Measurements from ENCODE around the gene ADAMTS4.

ADAMTS4 gene

DNA sequence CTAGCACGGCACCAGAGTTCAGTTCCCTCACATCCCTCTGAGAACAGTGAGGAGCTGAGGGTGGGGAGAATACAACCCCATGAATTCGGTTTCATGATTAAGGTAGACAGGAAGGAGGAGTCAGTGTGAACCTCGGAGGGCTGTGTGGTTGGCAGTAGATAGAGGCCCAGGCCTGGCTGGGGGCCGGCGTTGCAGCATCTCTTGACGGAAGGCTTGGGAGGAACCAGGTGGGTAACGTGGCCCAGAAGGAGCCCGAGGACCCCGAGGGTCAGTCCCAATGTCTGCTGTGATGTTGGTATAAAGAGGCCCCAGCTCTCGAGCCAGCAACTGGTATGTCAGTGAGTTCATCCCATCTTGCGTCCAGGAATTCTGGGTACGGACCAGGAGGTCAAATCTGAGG, 27.2 kb downstream of the ADAMTS4 start:
- DNase-seq = no peak

DNA sequence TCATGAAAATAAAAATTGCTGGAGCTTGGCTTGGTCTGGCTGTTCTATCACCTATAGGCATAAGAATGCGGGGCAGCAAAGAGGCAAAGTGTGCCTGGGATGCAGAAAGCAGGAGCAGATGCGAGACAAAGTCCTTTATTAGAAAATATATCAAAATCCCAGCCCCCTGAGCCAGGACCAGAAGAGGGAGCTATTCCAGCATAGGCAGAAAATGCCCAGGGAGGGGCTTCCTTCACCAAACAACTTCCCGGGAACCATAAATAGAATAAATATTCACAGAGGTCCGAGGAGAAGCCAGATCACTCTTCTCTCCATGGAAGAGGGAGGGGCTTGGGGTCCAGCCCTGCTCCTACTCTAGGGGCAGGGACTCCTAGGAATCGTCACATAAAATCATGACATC, 27.7 kb downstream of the ADAMTS4 start:
- DNase-seq = no peak

DNA sequence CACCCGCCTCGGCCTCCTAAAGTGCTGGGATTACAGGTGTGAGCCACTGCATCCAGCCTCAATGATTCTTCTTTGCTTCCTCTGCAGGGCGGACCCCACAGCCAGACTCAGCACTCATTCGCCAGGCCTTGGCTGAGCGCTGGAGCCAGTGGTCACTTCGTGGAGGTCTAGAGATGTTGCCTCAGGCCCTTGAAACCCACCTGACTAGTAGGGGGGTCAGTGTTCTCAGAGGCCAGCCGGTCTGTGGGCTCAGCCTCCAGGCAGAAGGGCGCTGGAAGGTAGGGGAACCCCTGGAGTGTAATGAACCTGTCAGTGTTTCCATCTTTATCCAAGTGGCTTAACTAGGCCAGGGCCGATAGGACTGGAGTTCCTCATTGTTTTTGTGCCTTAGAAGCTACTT, 29.9 kb downstream of the ADAMTS4 start:
- no peak for DNase-seq

DNA sequence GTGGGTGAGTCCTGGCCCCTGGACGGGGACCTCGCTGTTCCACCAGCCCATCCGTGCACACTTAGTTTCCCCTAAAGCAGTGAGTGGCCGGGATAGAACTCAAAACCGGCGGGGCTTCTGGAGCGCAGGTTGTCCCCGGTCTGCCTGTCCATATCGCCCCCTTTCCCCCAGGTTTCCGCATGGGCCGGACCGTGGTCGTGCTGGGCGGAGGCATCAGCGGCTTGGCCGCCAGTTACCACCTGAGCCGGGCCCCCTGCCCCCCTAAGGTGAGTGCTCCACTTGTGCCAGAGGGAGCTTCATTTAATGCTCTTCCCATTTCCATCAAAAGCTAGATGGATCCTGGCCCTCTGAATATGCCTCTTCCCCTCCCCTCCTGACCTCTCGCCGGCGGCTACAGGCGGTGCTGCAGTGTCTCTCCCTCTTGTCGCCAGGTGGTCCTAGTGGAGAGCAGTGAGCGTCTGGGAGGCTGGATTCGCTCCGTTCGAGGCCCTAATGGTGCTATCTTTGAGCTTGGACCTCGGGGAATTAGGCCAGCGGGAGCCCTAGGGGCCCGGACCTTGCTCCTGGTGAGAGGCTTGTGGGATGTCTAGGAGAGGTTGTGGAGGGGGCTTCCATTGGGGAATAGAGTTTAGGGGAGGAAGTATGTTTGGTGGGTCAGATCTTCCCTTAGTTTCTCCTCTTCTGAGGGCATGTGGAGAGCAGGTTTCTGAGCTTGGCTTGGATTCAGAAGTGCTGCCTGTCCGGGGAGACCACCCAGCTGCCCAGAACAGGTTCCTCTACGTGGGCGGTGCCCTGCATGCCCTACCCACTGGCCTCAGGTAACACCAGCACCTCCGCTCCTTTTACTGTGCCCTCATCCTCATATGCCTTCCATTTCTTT, 31.9 kb downstream of the ADAMTS4 start:
- peak; percentile 2 for DNase-seq

DNA sequence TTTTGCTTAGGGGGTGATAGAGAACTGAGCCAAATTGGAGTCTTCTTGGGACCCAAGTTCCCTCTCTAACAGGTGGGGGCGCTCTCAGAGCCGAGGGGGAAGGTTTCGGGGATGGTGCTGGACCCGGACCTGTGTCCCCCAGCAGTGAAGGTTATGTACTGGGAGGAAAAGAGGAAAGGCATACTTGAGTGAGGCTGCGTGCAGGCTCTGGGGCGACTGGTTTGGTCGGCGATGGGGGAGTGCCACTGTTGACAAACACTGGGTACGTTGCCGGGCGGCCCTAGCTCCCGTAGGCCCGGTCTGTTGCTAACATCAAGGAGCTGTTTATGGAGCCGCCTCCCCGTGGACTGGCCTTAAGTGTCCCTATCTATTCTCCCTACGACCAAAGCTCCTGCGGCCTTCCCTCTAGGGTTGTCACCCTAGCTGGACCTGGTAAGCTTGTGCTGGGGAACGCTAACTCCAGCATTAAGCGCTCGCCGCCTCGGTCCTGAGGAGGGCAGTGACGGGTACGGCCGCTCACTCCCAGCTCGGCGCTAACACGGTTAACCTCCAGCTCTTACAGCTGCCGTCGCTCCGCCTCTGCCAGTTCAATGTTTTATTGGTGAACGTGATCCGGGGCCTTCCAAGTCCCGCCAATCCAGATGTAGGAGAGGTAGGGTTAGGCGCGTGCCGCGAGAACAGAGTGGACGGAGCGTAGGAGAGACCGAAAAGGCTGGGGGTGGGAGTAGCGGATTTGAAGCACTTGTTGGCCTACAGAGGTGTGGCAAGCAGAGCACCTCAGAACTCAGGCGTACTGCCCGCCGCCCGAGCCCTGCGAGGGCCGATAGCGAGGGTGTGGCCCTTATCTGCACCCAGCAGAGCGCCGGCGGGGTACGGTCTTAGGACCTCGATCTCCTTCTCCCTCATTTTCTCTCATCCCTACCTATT, 32.8 kb downstream of the ADAMTS4 start, which contains the start of gene PPOX:
PPOX (plus strand) TSS at position 685 of the 927 bp plus-strand sequence. CDS start 422 bp downstream, outside the sequence.
- DNase-seq = peak; percentile 97

DNA sequence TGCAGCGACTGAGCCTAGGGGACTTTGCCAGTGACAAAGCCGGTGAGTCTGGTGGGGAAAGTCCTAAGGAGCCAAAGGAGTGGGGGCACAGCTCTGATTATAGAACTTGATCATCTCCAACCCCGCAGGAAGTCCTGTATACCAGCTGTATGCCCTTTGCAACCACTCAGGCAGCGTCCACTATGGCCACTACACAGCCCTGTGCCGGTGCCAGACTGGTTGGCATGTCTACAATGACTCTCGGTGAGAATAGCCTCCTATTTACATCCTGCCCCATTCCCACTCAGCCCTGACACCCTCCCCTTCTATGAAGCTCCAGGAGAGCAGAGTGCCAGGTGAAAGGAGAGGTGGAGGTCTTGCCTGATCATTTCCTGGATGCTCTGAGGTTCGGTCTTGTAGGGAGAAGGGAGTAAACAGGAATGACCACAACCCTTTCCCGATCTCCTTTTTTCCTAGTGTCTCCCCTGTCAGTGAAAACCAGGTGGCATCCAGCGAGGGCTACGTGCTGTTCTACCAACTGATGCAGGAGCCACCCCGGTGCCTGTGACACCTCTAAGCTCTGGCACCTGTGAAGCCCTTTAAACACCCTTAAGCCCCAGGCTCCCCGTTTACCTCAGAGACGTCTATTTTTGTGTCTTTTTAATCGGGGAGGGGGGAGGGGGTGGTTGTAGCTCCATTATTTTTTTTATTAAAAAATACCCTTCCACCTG, 33.8 kb downstream of the ADAMTS4 start:
- no peak for DNase-seq

DNA sequence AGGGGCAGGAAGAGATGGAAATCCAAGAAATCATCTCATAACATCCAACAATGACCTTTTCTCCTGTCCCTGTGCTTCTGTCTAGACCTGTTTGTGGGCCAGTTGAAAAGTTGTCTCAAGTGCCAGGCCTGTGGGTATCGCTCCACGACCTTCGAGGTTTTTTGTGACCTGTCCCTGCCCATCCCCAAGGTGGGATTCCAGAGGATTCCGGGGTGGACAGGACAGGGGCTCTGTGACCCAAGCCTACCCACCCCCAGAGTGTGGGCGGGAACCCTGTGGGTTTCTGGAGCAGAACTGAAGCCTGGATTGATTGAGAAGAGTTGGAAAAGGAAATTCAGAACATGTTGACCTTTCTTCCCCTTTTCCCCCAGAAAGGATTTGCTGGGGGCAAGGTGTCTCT, 35.1 kb downstream of the ADAMTS4 start:
- DNase-seq = no peak

DNA sequence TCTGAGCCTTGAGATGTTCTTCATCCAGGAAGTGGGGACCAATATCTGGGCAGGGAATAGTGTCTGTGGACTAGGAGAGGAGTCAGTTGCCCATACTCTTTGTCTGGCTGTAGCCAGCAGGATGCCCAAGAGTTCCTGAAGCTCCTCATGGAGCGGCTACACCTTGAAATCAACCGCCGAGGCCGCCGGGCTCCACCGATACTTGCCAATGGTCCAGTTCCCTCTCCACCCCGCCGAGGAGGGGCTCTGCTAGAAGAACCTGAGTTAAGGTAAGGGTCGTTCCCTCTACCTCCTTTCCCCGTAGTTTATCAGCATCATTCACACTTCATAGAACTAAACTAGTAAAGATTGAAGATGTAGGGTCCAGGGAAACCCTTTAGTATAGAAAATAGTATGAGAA, 36.0 kb downstream of the ADAMTS4 start:
- no peak for DNase-seq

DNA sequence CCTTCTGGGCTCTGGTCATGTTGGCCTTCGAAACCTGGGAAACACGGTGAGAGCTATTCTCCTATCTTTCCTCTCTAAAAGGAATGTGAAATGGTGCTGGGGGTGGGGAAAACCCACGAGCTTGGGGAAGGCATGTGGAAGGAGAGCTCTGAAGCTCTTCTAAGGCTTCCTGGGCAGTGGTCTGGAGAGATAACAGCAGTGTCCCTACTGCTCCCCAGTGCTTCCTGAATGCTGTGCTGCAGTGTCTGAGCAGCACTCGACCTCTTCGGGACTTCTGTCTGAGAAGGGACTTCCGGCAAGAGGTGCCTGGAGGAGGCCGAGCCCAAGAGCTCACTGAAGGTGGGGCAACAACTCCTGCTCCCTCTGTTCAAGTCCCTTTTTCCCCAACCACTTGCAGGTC, 36.8 kb downstream of the ADAMTS4 start:
- DNase-seq = no peak

DNA sequence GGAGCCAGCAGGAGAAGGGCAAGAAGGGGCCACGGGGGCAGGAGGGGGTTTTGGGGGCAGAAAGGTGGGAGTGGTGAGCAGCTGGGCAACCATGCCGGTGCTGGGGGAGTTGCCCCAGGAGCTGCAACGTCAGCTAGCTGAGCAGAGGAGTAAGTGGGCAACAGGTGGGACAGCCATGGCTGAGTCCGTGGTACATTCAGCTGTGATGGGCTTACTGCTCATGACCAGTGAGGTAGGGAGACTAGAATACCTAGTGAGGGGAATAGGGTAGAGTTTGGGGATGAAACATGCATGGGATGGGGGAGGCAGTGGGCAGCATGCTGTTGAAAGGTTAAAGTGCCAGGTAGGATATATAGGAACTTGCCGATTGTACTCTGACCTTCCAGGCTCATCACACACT, 37.2 kb downstream of the ADAMTS4 start:
- DNase-seq = no peak

DNA sequence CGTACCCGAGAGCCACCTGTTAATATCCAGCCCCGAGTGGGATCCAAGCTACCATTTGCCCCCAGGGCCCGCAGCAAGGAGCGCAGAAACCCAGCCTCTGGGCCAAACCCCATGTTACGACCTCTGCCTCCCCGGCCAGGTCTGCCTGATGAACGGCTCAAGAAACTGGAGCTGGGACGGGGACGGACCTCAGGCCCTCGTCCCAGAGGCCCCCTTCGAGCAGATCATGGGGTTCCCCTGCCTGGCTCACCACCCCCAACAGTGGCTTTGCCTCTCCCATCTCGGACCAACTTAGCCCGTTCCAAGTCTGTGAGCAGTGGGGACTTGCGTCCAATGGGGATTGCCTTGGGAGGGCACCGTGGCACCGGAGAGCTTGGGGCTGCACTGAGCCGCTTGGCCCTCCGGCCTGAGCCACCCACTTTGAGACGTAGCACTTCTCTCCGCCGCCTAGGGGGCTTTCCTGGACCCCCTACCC, 38.1 kb downstream of the ADAMTS4 start:
- no peak for DNase-seq

DNA sequence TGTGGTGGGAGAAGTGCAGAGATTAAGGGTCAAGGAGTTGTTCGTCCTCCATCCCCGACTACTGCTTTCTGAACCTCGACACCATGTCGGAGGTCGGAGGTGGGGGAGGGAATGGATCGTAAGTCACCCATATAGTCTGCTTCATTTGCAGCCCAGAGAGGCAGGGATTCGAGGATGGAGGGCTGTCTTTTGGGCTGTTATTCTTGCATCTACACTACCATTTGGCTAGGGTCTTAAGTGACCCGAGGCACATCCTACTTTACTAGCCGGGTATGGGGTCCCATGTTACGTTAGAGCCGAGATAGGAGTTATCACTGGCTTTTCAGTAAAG, 39.0 kb downstream of the ADAMTS4 start:
- no peak for DNase-seq

DNA sequence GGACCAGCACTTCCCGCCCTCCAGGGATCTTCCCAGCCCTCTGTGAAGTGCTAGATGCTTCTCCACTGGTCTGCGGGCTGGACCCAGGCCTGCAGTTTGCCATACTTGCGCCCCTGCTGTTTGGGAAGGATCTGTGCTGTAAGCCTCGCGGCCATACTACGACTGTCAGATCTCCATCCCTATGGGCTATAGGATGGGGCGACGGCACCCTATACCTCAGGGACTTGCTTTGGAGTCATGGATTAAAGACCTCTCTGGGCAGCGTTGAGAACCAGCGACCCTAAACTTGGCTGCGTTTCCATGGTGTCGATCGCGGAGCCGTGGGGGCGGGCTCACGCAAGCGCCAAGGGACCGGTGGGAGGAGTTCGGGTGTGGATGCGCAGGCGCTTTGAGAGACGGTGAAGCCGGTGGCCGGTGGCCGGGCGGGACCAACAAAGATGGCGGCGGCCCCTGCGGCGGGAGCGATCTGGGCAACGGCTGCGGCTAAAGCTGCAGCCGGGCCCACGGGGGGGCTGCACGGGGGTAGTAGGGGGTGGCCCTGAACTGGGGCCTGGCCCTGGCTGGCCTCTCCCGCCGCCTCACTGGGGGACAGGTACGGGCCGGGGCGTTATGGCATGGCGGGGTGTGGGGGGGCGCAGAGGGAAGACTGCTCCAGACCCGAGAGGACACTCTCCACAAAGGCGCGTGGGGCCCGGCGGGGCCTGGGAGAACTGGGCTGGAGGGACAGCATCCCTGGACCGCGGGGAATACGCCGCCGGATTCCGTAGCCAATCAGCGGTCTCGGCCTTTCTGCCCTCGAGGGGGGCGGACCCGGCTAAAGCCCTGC, 39.6 kb downstream of the ADAMTS4 start, which contains the start of gene USP21:
USP21 (plus strand) TSS at position 414 of the 826 bp plus-strand sequence. CDS start 1,141 bp downstream, outside the sequence.
- DNase-seq = peak; percentile 87

DNA sequence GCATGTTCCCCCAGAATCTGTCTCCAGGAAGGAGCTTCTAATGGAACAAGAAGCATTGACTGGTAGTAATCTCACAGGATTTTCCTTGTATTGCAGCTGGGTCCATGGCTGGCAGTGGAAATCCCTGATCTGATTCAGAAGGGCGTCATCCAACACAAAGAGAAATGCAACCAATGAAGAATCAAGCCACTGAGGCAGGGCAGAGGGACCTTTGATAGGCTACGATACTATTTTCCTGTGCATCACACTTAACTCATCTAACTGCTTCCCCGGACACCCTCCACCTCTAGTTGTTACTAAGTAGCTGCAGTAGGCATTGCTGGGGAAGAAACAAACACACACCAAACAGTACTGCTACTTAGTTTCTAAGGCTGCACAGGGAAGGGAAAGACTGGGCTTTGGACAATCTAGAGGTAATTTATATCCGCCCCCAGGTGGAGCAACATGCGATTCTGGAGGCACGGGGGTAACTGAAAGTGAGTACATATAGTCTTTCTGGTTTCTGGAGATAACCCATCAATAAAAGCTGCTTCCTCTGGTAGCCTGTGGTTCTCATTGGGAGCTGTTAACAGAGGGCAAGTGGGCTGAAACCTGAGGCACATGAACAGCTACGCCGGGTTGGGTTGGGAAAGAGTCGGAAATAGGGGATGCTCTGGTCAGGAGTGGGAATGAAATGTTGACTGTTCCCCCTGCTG, 40.4 kb downstream of the ADAMTS4 start:
- no peak for DNase-seq

DNA sequence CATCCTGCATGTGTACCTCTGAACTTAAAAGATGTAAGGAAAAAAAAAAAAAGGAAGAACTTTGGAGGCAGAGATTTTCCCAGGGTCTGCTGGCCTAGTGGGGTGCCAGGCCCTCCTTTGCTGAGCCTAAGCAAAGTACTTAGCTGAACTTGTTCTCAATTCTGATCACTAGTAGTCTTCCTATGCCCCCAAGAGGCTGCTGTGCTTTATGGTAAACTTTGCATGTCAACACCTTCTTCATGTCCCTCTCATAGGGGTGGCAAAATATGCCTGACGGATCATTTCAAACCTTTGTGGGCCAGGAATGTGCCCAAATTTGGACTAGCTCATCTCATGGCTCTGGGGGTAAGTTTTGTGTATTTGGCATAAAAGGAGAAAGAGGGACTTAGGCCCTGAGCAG, 41.0 kb downstream of the ADAMTS4 start:
- no peak for DNase-seq

DNA sequence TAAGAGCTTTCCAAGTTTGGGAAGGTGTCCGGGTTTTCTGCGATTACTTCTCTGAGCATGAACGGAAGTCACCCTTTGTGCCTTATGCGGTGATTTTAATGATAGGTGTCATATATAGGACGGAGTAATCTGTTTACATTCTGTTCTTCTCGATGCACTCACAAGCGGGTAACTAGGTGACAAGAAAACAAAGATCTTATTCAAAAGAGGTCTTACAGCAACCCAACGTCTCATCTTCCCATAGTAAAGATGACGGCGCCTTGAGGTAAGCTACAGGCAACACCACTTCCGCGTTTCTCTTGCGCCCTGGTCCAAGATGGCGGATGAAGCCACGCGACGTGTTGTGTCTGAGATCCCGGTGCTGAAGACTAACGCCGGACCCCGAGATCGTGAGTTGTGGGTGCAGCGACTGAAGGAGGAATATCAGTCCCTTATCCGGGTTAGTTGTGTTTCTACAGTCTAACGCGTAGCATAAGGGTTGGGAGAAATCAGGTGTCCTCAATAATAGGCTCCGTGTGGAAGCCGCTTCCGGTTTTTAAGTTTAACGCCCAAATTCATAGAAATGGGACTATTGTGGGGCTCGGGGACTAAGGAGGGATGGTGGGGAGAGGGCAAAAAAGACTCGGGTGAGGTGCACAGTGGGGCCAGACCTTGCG, 45.0 kb downstream of the ADAMTS4 start, which contains the start of gene UFC1:
UFC1 (plus strand) TSS at position 297 of the 656 bp plus-strand sequence; CDS start at position 317, 20 bp downstream.
- peak; percentile 85 for DNase-seq

DNA sequence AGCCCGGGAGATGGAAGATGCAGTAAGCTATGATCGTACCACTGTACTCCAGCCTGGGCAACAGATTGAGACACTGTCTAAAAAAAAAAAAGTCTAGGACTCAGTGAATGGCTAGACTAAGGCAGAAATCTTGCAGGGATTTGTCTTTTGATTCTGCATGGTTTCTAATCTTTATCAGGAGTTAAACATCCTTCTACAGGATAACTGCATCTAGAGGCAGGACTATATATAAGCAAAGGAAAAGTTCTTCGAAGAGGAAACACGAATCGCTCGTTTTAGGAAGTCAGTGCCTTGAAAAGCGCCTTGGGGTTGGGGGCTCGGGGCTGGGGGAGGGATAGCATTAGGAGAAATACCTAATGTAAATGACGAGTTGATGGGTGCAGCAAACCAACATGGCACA, 45.7 kb downstream of the ADAMTS4 start:
- no peak for DNase-seq

DNA sequence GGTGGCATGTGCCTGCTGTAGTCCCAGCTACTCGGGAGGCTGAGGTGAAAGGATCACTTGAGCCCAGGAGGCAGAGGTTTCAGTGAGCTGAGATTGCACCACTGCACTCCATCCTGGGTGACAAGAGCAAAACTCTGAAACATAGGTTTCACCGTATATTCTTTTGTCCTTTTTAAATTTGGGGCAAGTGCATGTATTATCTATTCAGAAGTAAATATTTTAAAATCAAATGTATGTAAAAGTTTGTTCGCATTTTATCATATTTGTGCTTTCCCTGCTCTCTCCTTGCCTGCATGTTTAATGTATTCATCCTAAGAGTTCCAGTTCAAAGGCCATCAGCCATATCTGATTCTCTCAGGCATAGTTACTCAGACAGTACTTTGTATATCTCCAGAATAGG, 53.0 kb downstream of the ADAMTS4 start:
- no peak for DNase-seq

DNA sequence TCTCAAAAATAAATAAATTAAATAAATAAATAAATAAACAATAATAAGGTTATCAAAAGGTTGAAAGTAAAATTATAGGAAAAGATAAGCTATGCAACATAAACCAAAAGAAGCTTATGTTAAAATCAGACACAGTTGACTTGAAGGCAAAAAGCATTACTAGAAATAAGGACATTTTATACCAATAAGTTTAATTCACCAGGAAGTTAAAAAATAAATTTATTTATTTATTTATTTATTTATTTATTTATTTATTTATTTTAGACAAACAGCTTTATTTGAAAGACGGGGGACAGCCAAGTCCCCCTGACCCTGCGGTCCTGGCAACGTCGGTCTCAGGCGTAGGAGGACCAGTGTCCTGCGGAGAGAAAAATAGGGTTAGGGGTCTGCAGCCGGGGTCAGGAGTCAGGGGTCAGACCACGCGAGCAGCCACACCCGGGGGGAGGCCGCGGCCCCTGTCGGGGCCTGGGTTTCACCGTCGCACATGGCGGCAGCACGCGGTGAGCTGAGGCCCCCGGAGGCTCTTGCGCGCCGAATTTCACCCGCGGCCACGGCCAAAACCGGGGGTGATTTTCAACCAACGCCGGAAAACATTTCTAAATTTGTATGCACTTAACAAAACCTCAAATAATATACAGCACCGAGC, 58.0 kb downstream of the ADAMTS4 start:
- DNase-seq = no peak

DNA sequence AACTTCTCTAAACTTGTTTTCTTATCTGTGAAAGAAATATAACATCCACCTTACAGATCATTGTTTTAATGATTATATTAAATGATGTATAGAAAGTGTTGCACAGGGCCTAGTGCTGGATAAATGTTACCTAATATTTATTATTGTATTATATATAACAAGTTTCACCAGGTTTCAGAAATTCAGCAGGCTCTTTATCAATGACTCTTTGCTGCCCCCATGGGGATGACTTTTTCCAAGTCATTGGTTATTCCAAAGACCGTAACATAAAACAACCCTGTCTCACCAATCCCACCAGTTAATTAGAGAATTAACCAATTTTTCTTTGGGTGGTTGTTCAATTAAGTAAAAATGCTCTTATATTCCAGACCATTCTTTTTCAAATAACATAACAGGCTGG, 59.1 kb downstream of the ADAMTS4 start:
- DNase-seq = peak; percentile 17
